C1 segment of cervical spinal cord (tissue), 14 donors: ENCODE measurements around the gene MRM1.

Experiments
- DNase-seq, 14 donors: peaks; one replicate each; lab custom pipeline; 2025; lab: John Stamatoyannopoulos, UW

Gene MRM1

GRCh38 chr17:36601303-36602029 lies at the start of gene MRM1:
Gene MRM1 (plus strand): TSS chr17:36601583. CDS start chr17:36601811, 228 bp downstream.
- peak; percentile 34 to 96 (median 88) for DNase-seq

- DNase-seq: no peak
Observed at GRCh38 chr17:36553459-36553858, 47.9 kb upstream of the MRM1 start.

DNA sequence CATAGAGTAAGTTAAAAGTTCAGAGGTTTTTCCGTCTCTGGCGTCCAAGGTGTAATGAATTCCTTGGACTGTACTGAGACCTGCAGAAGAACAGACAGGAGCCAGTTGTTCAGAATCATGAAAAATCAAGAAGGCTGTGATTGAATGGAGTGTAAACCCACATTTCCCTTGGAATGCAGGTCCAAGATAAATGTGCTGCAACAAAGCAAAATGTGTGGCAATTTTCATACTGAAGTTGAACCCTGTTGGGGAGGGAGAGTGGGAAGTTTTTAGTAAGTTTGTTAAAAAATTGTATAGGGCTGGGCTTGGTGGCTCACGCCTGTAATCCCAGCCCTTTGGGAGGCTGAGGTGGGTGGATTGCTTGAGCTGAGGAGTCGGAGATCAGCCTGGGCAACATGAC lies 35.3 kb upstream of the MRM1 start:
- DNase-seq: no peak

DNA sequence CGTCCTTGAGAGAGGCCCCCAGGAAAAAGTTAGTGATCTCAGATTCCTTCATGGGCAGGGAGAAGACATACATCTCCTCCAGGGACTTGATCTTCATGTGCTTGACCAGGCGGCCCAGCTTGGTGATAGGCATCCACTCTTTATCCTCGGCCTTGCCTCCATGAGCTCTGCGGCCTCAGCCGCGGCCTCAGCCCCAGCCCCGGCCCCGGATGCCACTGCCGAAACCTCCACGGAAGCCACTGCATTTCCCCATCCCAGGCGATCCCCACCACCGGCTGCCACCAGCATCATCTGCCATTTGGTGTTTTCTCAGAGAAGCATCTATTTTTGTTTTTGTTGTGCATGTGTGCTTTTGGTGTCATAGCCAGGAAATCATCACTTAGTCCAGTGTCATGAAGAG lies 26.4 kb upstream of the MRM1 start:
- DNase-seq: no peak

- DNase-seq: no peak
Observed at GRCh38 chr17:36576793-36577192, 24.6 kb upstream of the MRM1 start.

DNA sequence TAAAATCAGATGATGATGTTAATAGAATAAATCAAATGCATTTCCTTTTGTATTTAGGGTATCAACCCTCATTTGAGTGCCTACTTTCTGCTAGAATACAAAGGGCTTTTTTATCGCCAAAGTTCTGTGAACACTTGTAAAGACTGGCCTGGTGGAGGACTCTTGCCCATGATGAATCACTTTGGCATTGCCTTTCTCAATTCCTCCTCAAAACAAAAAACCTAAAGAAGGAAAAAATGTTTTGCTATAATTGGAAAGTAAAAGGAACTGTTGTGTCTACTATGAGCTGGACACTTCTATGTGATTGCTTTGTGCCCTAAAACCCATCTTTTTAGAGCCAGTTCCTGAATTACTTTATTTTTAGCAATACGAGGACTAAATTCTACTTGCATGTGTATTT lies 22.7 kb upstream of the MRM1 start:
- no peak for DNase-seq

DNA sequence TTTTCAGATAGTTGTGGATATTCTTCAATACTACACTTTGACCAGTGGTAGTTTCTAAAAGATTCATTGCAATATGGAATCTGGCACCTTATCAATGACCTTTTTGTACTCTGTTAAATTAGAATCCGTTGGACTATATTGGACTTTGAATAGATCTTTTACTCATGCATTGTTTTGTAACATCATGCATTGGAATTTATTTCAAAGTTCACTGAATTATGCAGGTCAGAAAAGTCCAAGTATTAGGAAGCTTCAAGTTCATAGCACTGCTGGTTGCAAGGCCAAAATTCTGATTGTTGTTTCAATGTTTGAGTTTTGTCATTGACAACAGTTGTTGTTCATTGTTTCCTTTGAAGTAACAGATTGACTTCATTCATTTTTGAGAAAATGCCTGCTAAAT lies 17.6 kb upstream of the MRM1 start:
- no peak for DNase-seq

DNA sequence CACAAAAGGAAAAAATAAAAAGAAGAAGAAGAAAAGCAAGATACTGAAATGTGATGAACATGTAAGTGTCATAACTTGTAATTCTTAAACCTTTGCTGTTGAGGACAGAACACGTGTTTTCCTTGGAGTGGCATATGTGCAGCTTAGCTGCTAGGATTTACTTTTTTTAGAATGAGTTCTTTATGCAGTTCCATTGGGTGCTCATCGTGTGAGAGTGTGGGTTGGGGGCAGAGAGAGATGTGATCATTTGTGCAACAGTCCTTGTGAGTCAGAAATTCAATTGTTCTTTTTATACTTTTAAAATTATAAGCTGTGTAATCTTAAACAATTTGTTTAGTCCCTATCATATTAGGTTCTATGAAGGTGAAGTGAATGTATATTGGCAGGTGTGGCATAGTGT lies 15.2 kb upstream of the MRM1 start:
- no peak for DNase-seq

DNA sequence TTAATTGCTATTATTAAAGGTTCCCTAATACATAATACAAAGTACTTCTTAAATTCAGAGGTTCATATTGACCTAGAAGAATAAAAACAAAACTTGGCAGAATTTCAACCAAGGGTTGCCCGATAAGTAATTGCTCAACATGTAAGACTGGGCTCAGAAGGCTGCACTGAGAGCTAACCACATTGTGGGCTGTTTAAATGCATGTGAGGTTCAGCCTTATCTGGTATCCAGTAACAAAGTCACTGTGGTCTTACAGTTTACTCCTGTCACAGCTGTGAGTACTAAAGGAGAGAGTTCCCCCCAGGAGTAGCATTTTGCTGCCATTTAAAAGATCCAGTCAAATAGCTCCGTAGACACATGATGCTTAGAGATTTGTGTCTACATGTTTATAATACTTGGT lies 11.3 kb upstream of the MRM1 start:
- no peak for DNase-seq

DNA sequence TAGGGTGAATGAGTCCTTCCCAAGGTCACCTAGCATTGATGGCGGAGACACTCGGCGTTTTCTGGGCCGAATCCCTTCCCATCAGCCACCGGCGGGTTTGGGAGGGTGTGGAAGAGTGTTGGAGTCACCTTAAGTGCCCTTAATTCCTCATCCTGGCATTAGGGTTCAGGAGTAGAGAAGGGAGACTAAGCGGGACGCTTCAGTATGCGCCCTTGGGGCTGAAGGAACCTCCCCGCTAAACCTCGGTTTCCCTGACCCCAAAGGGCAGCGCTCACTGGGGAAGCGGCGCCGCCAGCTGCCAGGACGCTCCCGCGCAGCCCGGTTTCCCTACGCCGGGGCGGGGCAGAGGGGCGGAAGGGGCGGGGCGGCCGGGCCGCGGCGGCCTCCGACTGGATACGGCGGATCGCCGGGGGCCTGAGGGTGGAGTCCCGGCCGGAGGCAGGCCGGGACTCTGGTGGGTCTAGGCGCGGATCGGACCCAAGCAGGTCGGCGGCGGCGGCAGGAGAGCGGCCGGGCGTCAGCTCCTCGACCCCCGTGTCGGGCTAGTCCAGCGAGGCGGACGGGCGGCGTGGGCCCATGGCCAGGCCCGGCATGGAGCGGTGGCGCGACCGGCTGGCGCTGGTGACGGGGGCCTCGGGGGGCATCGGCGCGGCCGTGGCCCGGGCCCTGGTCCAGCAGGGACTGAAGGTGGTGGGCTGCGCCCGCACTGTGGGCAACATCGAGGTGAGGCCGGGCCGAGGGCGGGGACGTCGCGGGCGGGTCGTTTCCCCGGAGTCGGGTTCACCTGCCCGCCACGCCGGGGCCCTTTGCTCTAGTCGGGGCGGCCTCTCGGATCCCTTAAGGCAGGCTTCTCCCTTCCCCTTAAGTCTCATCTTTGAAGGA lies 9.7 kb upstream of the MRM1 start, which contains the start of gene DHRS11:
DHRS11 (plus strand) TSS at position 446 of the 882 bp plus-strand sequence; CDS start at position 577, 131 bp downstream.
- peak in 13 of 14 donors; percentile 18 to 81 (median 57) for DNase-seq

DNA sequence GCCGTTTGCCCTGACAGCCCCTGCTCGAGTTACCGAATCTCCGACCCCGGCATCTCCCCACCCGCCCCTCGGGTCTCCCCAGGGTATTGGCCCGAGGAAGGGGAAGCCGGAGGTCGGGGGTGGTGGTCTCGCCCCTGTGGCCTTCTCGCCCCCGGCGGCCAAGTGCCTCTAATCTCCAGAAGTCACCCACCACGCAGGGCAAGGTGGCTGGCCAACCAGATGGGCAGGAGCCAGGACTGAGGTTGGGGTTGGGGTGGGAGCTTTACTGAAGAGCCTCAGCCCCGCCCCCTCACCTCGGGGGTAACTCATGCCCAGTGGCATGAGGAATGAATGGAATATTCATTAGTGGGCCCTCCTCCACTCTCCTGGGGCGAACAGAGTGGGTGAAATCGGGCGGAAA lies 9.1 kb upstream of the MRM1 start:
- peak in 1 of 14 donors; percentile 4 for DNase-seq

- no peak for DNase-seq
Observed at GRCh38 chr17:36592716-36593321, 8.6 kb upstream of the MRM1 start.

DNA sequence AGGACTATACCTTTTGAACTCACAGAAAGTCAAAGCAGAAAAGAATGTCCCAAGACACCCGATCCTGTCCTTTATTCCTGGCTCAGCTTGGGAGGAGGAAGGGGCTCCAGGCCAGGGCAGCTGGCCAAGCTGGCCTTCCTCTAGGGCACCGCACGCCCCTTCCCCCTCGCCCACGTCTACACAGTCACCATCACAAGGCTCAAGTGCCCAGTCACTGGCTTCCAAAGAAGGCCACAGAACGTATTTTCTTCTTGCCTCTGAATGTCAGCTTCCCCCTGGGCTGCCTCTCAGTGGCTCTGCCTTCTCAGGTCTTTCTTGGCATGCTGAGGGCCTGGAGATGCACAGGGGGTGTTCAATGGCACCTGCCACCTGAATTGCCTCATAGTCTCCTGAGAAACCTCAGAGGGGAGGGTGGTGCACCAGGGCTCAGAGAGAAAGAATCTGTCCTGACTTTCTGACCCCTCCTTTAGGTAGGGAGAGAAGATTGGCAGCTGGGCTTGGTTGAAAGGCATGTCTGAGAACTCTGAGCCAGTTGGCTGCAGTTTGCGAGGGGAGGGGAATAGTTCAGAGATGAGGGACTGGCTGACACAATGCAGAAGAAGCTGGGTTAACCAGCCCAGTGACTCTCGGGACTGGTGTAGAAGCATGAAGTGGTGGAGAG lies 7.6 kb upstream of the MRM1 start:
- DNase-seq: no peak

- no peak for DNase-seq
Observed at GRCh38 chr17:36594626-36595401, 6.6 kb upstream of the MRM1 start.

- no peak for DNase-seq
Observed at GRCh38 chr17:36597226-36597625, 4.2 kb upstream of the MRM1 start.

- DNase-seq: no peak
Observed at GRCh38 chr17:36597866-36598777, 3.3 kb upstream of the MRM1 start.

DNA sequence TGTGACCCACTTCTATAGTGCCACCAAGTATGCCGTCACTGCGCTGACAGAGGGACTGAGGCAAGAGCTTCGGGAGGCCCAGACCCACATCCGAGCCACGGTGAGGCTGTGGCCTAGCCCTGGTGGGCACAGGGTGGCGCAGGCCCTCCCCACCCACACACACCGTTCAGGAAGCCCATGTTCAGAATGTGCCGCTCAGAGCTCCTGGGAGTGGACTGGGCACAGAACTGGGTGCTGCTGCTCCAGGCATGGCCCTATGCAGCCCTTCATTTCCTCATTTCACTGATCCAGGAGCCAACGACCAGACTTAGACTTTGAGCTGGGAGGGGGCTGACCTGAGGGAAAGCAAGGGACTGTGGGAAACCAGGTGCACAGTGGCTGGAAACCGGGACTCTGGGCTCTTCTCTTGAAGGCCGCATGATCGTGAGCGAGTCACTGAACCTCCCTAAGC lies 2.4 kb upstream of the MRM1 start:
- DNase-seq: no peak

DNA sequence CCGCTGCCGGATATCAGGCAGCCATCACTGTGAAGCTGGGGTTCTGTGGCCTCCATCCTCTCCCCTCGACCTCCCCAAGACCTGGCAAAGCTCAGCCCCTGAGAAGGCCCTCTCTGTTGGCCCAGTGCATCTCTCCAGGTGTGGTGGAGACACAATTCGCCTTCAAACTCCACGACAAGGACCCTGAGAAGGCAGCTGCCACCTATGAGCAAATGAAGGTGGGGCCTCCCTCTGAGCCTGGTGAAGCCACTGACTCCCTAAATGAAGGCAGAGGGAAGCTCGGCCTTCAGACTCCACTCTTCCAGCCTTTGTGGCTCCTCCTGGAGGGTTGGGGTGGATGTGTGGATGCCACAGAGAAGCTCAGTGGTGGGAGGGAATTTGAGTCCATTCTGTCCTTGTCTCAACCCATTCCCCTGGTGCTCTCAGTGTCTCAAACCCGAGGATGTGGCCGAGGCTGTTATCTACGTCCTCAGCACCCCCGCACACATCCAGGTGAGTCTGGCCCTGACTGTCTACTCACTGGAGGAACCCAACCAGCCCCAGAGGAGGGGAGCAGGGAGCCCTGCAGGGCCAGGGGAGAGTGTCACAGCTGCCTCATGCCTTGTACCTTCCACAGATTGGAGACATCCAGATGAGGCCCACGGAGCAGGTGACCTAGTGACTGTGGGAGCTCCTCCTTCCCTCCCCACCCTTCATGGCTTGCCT lies 1.7 kb upstream of the MRM1 start:
- DNase-seq: no peak

GRCh38 chr17:36600465-36600864 lies 918 bp upstream of the MRM1 start:
- no peak for DNase-seq
